MCF 10A (cell line): ENCODE measurements around the gene TROAP. TPM values are rescaled to one million over a fixed set of nuclear protein-coding genes. Genes with fewer than 3 reads are reported as not detected.

ENCODE experiments used
- BruUV-seq: library from RNA; stranded (reverse); fragments of 400-500 nt; replicated peaks from 2 replicates; lab custom pipeline; 2021; lab: Mats Ljungman, UMichigan
- CTCF ChIA-PET: fragments of 300-600 bp; sonication (Branson Sonifier 250); formaldehyde crosslinking; extraction: SDS; loops from one replicate; lab custom pipeline; 2021; ENCODE audit warnings: antibody characterized with exemption, inconsistent platforms; lab: Yijun Ruan, JAX
- POLR2A ChIA-PET: fragments of 300-600, 350-650 bp; sonication (Branson Sonifier 250); formaldehyde crosslinking; extraction: SDS; loops from one replicate; lab custom pipeline; 2020; ENCODE audit warnings: antibody characterized with exemption, inconsistent platforms; lab: Yijun Ruan, JAX
- DNase-seq: peaks from one replicate; pipeline ENCODE4 v3.0.0-alpha.2; 2018; ENCODE audit not compliant: unreplicated experiment
- H3K27ac Mint-ChIP-seq: one replicate; pipeline ENCODE4 v1.8.0; 2022; ENCODE audit warnings: mild to moderate bottlenecking, low read depth, mixed read lengths; ENCODE audit not compliant: unreplicated experiment
- H3K27me3 Mint-ChIP-seq: one replicate; pipeline ENCODE4 v1.8.0; 2022; ENCODE audit warnings: mixed read lengths; ENCODE audit not compliant: insufficient read depth, unreplicated experiment
- H3K36me3 Mint-ChIP-seq: one replicate; pipeline ENCODE4 v1.8.0; 2022; ENCODE audit warnings: mild to moderate bottlenecking, moderate library complexity, mixed read lengths; ENCODE audit not compliant: insufficient read depth, unreplicated experiment
- H3K4me1 Mint-ChIP-seq: one replicate; pipeline ENCODE4 v1.8.0; 2022; ENCODE audit warnings: mixed read lengths; ENCODE audit not compliant: insufficient read depth, unreplicated experiment
- H3K4me3 Mint-ChIP-seq: one replicate; pipeline ENCODE4 v1.8.0; 2022; ENCODE audit warnings: mild to moderate bottlenecking, moderate library complexity, mixed read lengths; ENCODE audit not compliant: unreplicated experiment
- H3K9me3 Mint-ChIP-seq: one replicate; pipeline ENCODE4 v1.8.0; 2022; ENCODE audit warnings: mixed read lengths; ENCODE audit not compliant: unreplicated experiment
- CTCF ChIP-seq: fragments of 200-600 bp; IDR thresholded peaks from one replicate; pipeline ENCODE4 v1.8.0; 2022; ENCODE audit warnings: antibody characterized with exemption, mild to moderate bottlenecking; ENCODE audit not compliant: unreplicated experiment
- intact Hi-C: fragments of 100-400 bp; cut with micrococcal nuclease; formaldehyde crosslinking; loops from 2 replicates; pipeline ENCODE4 v1.14.1; 2022
- total RNA-seq: library from RNA; stranded (reverse); gene quantifications from 2 replicates; pipeline ENCODE4 v1.2.3, GENCODE V29; 2022

The TROAP gene
- total RNA-seq, 1 experiment from 2014 or later = 41.9 TPM

GRCh38 chr12:49342066-49342913 lies 19.2 kb downstream of the TROAP start:
- POLR2A ChIA-PET = interaction anchor here (1.3 kb wide), 1 partner anchor 20 kb away, joined by 4 read pairs; the partner anchor contains the start of gene TROAP
- peak; percentile 75 for TF ChIP-seq CTCF

GRCh38 chr12:49342914-49343731 lies 20.1 kb downstream of the TROAP start:
- no peak for DNase-seq
- intact Hi-C loops = no loop called here
- ChIA-PET CTCF (interaction anchor here (0.6 to 1.2 kb wide), 11 partner anchors 9 to 168 kb away, joined by 3 to 7 read pairs (median 3); partner anchors contain the start of gene TROAP), POLR2A (no interaction called here)
- no peaks in the 10 kb centered on the region for H3K9me3 Mint-ChIP-seq
- no peak overlapping the region for H3K4me3 Mint-ChIP-seq
- no peak overlapping the region for H3K27ac Mint-ChIP-seq
- peaks cover 19% of the 10 kb centered on the region for H3K4me1 Mint-ChIP-seq
- no peaks in the 10 kb centered on the region for H3K36me3 Mint-ChIP-seq
- TF ChIP-seq CTCF = no peak
- peaks cover 30% of the 10 kb centered on the region for H3K27me3 Mint-ChIP-seq
- no TSS peak for BruUV-seq

More at GRCh38 chr12:49342066-49342913, 19.2 kb downstream of the TROAP start:
- no peaks in the 10 kb centered on the region for H3K9me3 Mint-ChIP-seq
- H3K27me3 Mint-ChIP-seq = peaks cover 38% of the 10 kb centered on the region
- peak; percentile 76 for DNase-seq
- intact Hi-C loops = no loop called here
- no peaks in the 10 kb centered on the region for H3K36me3 Mint-ChIP-seq
- BruUV-seq = no TSS peak
- no peak overlapping the region for H3K27ac Mint-ChIP-seq
- CTCF ChIA-PET = interaction anchor here (0.6 to 1.8 kb wide), 16 partner anchors 8 to 606 kb away, joined by 3 to 13 read pairs (median 3); partner anchors contain the start of gene TROAP
- no peak overlapping the region for H3K4me3 Mint-ChIP-seq
- peaks cover 19% of the 10 kb centered on the region for H3K4me1 Mint-ChIP-seq

- DNase-seq = no peak
- no peak for TF ChIP-seq CTCF
- intact Hi-C loops = no loop called here
- Mint-ChIP-seq H3K27ac (no peak overlapping the region), H3K4me1 (peaks cover 14% of the 10 kb centered on the region), H3K4me3 (no peak overlapping the region), H3K36me3 (no peaks in the 10 kb centered on the region), H3K9me3 (no peaks in the 10 kb centered on the region), H3K27me3 (peaks cover 29% of the 10 kb centered on the region)
- BruUV-seq = no TSS peak
- CTCF ChIA-PET = interaction anchor here (0.6 to 1.1 kb wide), 3 partner anchors 13 to 557 kb away, joined by 3 to 5 read pairs (median 3); no protein-coding TSS in a partner anchor
- POLR2A ChIA-PET = no interaction called here
These were observed 21.5 kb downstream of the TROAP start for GRCh38 chr12:49344486-49345050.
